GM21515 (cell line): ENCODE measurements around the gene MYO3B.
A peak's percentile ranks its signal among the peaks of the same experiment; 100 is the strongest.
"Not testable (repeated sequence)": the region's sequence is repeated elsewhere in the genome, so short reads cannot be mapped to it uniquely, and the experiment has no call there.

Experiments used
- ATAC-seq: cut with Tn5 transposase; IDR thresholded peaks from one replicate; pipeline ENCODE4 v1.9.1; 2021; ENCODE audit not compliant: unreplicated experiment

The MYO3B gene

GRCh38 chr2:170336916-170337315 is 159.0 kb downstream of the MYO3B start:
- no peak for ATAC-seq

- no peak for ATAC-seq
These were observed 161.4 kb downstream of the MYO3B start for GRCh38 chr2:170339322-170339721.

GRCh38 chr2:170339750-170340692 is 162.1 kb downstream of the MYO3B start:
- ATAC-seq, result no peak

GRCh38 chr2:170340693-170341068 is 162.7 kb downstream of the MYO3B start:
- peak; percentile 52 for ATAC-seq

GRCh38 chr2:170341684-170342623 is 164.0 kb downstream of the MYO3B start:
- no peak for ATAC-seq

- no peak for ATAC-seq
These were observed 166.9 kb downstream of the MYO3B start for GRCh38 chr2:170344663-170345346.

GRCh38 chr2:170345607-170346006 is 167.7 kb downstream of the MYO3B start:
- no peak for ATAC-seq

GRCh38 chr2:170349269-170349668 is 171.3 kb downstream of the MYO3B start:
- not testable (repeated sequence) for ATAC-seq

GRCh38 chr2:170350929-170351826 is 173.2 kb downstream of the MYO3B start:
- ATAC-seq, result no peak

GRCh38 chr2:170353723-170354122 is 175.8 kb downstream of the MYO3B start:
- ATAC-seq, result no peak

- ATAC-seq, result no peak
These were observed 176.4 kb downstream of the MYO3B start for GRCh38 chr2:170354388-170354787.

- ATAC-seq, result no peak
These were observed 177.2 kb downstream of the MYO3B start for GRCh38 chr2:170354855-170355780.

- no peak for ATAC-seq
These were observed 181.5 kb downstream of the MYO3B start for GRCh38 chr2:170359466-170359865.

GRCh38 chr2:170360546-170361089 is 182.7 kb downstream of the MYO3B start:
- ATAC-seq, result no peak

GRCh38 chr2:170361090-170361936 is 183.4 kb downstream of the MYO3B start:
- no peak for ATAC-seq

- no peak for ATAC-seq
These were observed 184.4 kb downstream of the MYO3B start for GRCh38 chr2:170362313-170362870.

GRCh38 chr2:170362871-170363631 is 185.1 kb downstream of the MYO3B start:
- ATAC-seq, result no peak
